HG03139 (cell line): Measurements from ENCODE around the gene MLLT10.
"Not testable (repeated sequence)": the region's sequence is repeated elsewhere in the genome, so short reads cannot be mapped to it uniquely, and the experiment has no call there.

Source experiments
- ATAC-seq: cut with Tn5 transposase; IDR thresholded peaks from one replicate; pipeline ENCODE4 v1.9.1; 2021; ENCODE audit not compliant: unreplicated experiment

MLLT10 gene

GRCh38 chr10:21527598-21528235 is 6.3 kb upstream of the MLLT10 start:
- ATAC-seq: no peak

- no peak for ATAC-seq
Measured at GRCh38 chr10:21528236-21529031, 5.6 kb upstream of the MLLT10 start.

- ATAC-seq: no peak
Measured at GRCh38 chr10:21529032-21529910, 4.8 kb upstream of the MLLT10 start.

- no peak for ATAC-seq
Measured at GRCh38 chr10:21530168-21530567, 3.9 kb upstream of the MLLT10 start.

GRCh38 chr10:21530641-21531040 is 3.4 kb upstream of the MLLT10 start:
- no peak for ATAC-seq

GRCh38 chr10:21531164-21531563 is 2.9 kb upstream of the MLLT10 start:
- ATAC-seq: no peak

GRCh38 chr10:21532694-21533466 is 1.2 kb upstream of the MLLT10 start:
- ATAC-seq: no peak

GRCh38 chr10:21534280-21534586 is 201 bp downstream of the MLLT10 start:
- no peak for ATAC-seq

- peak; percentile 23 for ATAC-seq
Measured at GRCh38 chr10:21534604-21535493, 817 bp downstream of the MLLT10 start.

- no peak for ATAC-seq
Measured at GRCh38 chr10:21535494-21535965, 1.5 kb downstream of the MLLT10 start.

- not testable (repeated sequence) for ATAC-seq
Measured at GRCh38 chr10:21535976-21536375, 1.9 kb downstream of the MLLT10 start.

- ATAC-seq: no peak
Measured at GRCh38 chr10:21536874-21537273, 2.8 kb downstream of the MLLT10 start.

GRCh38 chr10:21540701-21541100 is 6.7 kb downstream of the MLLT10 start:
- ATAC-seq: not testable (repeated sequence)

- no peak for ATAC-seq
Measured at GRCh38 chr10:21547246-21547645, 13.2 kb downstream of the MLLT10 start.

- ATAC-seq: no peak
Measured at GRCh38 chr10:21552638-21553037, 18.6 kb downstream of the MLLT10 start.

- no peak for ATAC-seq
Measured at GRCh38 chr10:21556527-21556926, 22.5 kb downstream of the MLLT10 start.

- ATAC-seq: not testable (repeated sequence)
Measured at GRCh38 chr10:21558984-21559383, 25.0 kb downstream of the MLLT10 start.

GRCh38 chr10:21570761-21571521 is 36.9 kb downstream of the MLLT10 start:
- no peak for ATAC-seq

- no peak for ATAC-seq
Measured at GRCh38 chr10:21572578-21572977, 38.5 kb downstream of the MLLT10 start.
